ENCODE data around the gene SPON2. TPM values are rescaled to one million over a fixed set of nuclear protein-coding genes. Genes with fewer than 3 reads are reported as not detected.

The SPON2 gene
- total and polyA plus RNA-seq, 2 of the 4 experiments (the other 2 are of a cell fraction) = 21.1 to 177 TPM

- peak overlapping the region; percentile 4 for H3K4ac ChIP-seq (ENCODE audit: low read depth, low read length)
- peak overlapping the region; percentile 19; the same call in 1 of the 2 replicates for H2BK120ac ChIP-seq (ENCODE audit: low read depth, low read length)
- POLR2A ChIA-PET (ENCODE audit: unreplicated experiment) = no interaction called here
- no peak overlapping the region for H3K9ac ChIP-seq (ENCODE audit: low read depth, low read length)
- H4K91ac ChIP-seq (ENCODE audit: insufficient read depth, low read depth, low read length) = no peak overlapping the region
- H2AK5ac ChIP-seq (ENCODE audit: low read depth, low read length) = peak overlapping the region; percentile 45
- H2BK5ac ChIP-seq (ENCODE audit: low read depth, low read length, poor library complexity, severe bottlenecking) = no peak overlapping the region
- H3K27ac ChIP-seq (ENCODE audit: insufficient read depth, low read length) = no peak overlapping the region
- peaks cover 3% of the 10 kb centered on the region; the same call in 1 of the 2 replicates for H3K9me1 ChIP-seq (ENCODE audit: insufficient read depth, low read length)
- intact Hi-C loops (cut with micrococcal nuclease) (no loop called here), in situ Hi-C loops (cut with MboI; ENCODE audit: low sequenced_read_pairs) (loop anchor here (25.0 kb wide), 1 partner anchor 462 kb away; no protein-coding TSS in a partner anchor), dilution Hi-C loops (cut with HindIII; ENCODE audit: low sequenced_read_pairs, unreplicated experiment) (no loop called here)
- no TSS peak for BruUV-seq (replicated peaks)
- H3K27me3 ChIP-seq (ENCODE audit: control insufficient read depth, insufficient read depth, low read length) = no peaks in the 10 kb centered on the region
- TF ChIP-seq MAFK (IDR thresholded peaks at IDR 0.05; ENCODE audit: low read depth, low read length) (no peak), POLR2A (IDR thresholded peaks at IDR 0.05; ENCODE audit: low read depth, low read length) (no peak), BHLHE40 (IDR thresholded peaks at IDR 0.05; ENCODE audit: low read depth, low read length) (no peak), MXI1 (IDR thresholded peaks at IDR 0.05; ENCODE audit: borderline replicate concordance, low read depth, low read length) (no peak), MAZ (IDR thresholded peaks at IDR 0.05; ENCODE audit: borderline replicate concordance, low read depth, low read length) (no peak), CHD1 (IDR thresholded peaks at IDR 0.05; ENCODE audit: low read depth, low read length) (no peak), RCOR1 (IDR thresholded peaks at IDR 0.05; ENCODE audit: insufficient replicate concordance, low read length) (no peak), CEBPB (IDR thresholded peaks at IDR 0.05; ENCODE audit: low read depth, low read length) (no peak), SMC3 (IDR thresholded peaks at IDR 0.05; ENCODE audit: low read depth, low read length) (no peak)
- peaks cover 23% of the 10 kb centered on the region for H3K4me1 ChIP-seq (ENCODE audit: control insufficient read depth, insufficient read depth, low read length)
- no peak overlapping the region for H2BK20ac ChIP-seq (ENCODE audit: low read depth, low read length)
- no peak overlapping the region for H3K14ac ChIP-seq (replicated peaks; ENCODE audit: low read depth, low read length)
- H3K9me3 ChIP-seq (ENCODE audit: control insufficient read depth, insufficient read depth, low read length) = peaks cover 2% of the 10 kb centered on the region
- CTCF ChIA-PET = no interaction called here
- no peak overlapping the region for H3K23ac ChIP-seq (ENCODE audit: low read depth, low read length)
- no peaks in the 10 kb centered on the region; a peak in 1 of 4 replicates for H3K79me1 ChIP-seq (ENCODE audit: low read depth in 1 of 2, low read length in 2 of 2)
- no peak overlapping the region for H2AFZ ChIP-seq (replicated peaks; ENCODE audit: low read length, poor library complexity)
- no peak overlapping the region for H3K4me2 ChIP-seq (ENCODE audit: low read depth, low read length)
- H3K56ac ChIP-seq (ENCODE audit: extremely low read depth, insufficient read depth, low read length) = no peak overlapping the region
- H2BK15ac ChIP-seq (ENCODE audit: low read depth, low read length) = no peak overlapping the region; the same call in 2 of the 3 replicates
- ATAC-seq (ENCODE audit: low read depth) (no peak), DNase-seq (no peak)
- H4K20me1 ChIP-seq (ENCODE audit: insufficient read depth, low read length) = no peaks in the 10 kb centered on the region
- H3K4me3 ChIP-seq (ENCODE audit: insufficient read depth, low read depth, low read length) = no peak overlapping the region
- 0 out of 2 replicates have a peak overlapping the region, but pooled peaks have one; percentile 17 for H4K5ac ChIP-seq (ENCODE audit: low read depth, low read length)
- no peak overlapping the region for H2AK9ac ChIP-seq (replicated peaks; ENCODE audit: low read depth, low read length, poor library complexity)
- WGBS, 2 experiments (ENCODE audit: extremely low coverage in 2 of 2, insufficient read length in 1 of 2) = 88% methylated on average over 14 of the region's 20 CpGs; no CpG with 5 or more reads in 1 of the 2 experiments
- peaks cover 9% of the 10 kb centered on the region; the same call in 1 of the 2 replicates for H3K36me3 ChIP-seq (ENCODE audit: control insufficient read depth, insufficient read depth, low read length)
- no peak overlapping the region; the same call in 1 of the 2 replicates for H3K18ac ChIP-seq (ENCODE audit: low read depth, low read length)
- no peak overlapping the region for H4K8ac ChIP-seq (ENCODE audit: low read depth in 2 of 2, low read length in 2 of 2)
Observed at GRCh38 chr4:1174941-1175634, 2.7 kb upstream of the SPON2 start.

All from IMR-90 (cell line).